Thyroid gland (tissue), 4 donors: ENCODE results near the gene ST3GAL3. TPM values are rescaled to one million over a fixed set of nuclear protein-coding genes. Genes with fewer than 3 reads are reported as not detected.

Source experiments
- DNase-seq, 2 donors: peaks; one replicate each; pipeline ENCODE4 v3.0.0-alpha.2; 2019
- H3K27ac ChIP-seq, 3 donors: fragments of 200-600 bp; sonication (generic); 1 replicate in 2 of 3; 2 replicates in 1 of 3; pipeline ENCODE4 v1.5.1; 2016 to 2019; ENCODE audit warnings: mild to moderate bottlenecking in 1 of 3, moderate library complexity in 1 of 3
- H3K27me3 ChIP-seq: fragments of 200-600 bp; sonication (generic); one replicate; pipeline ENCODE4 v1.5.1; 2019
- H3K36me3 ChIP-seq, 2 donors: fragments of 200-600 bp; sonication (generic); one replicate each; pipeline ENCODE4 v1.5.1; 2016 to 2019
- H3K4me1 ChIP-seq, 2 donors: fragments of 200-600 bp; sonication (generic); one replicate each; pipeline ENCODE4 v1.5.1; 2017 to 2019
- H3K4me3 ChIP-seq, 3 donors: fragments of 200-600 bp; sonication (generic); replicated peaks in 1 of 3; 1 replicate in 2 of 3; 2 replicates in 1 of 3; pipeline ENCODE4 v1.5.1; 2016; ENCODE audit warnings: mild to moderate bottlenecking in 1 of 3
- H3K9me3 ChIP-seq: fragments of 200-600 bp; sonication (generic); one replicate; pipeline ENCODE4 v1.5.1; 2017
- POLR2A ChIP-seq, 2 donors: fragments of 450-650 bp; IDR thresholded peaks; one replicate each; pipeline ENCODE4 v1.6.1; 2017; ENCODE audit warnings: antibody characterized with exemption in 2 of 2, mild to moderate bottlenecking in 2 of 2, moderate library complexity in 1 of 2
- WGBS, 2 donors: methylation state at CpG; one replicate each; pipeline ENCODE4 v1.1.5; 2017; 5-methylcytosine and 5-hydroxymethylcytosine counted together
- intact Hi-C: fragments of 100-400 bp; cut with DNase I; formaldehyde crosslinking; loops from one replicate; pipeline ENCODE4 v1.15.1; 2023
- total RNA-seq, 4 donors: library from RNA; depleted of rRNA; stranded (reverse); fragments of >200 nt; gene quantifications; one replicate each; pipeline ENCODE4 v1.2.3, GENCODE V29; 2016
- TF ChIP-seq, protein P1 (sequence below), 6 experiments: fragments of 200-600 bp in 3 of 6; fragments of 450-650 bp in 3 of 6; sonication (generic) in 3 of 6; IDR thresholded peaks; one replicate each; pipeline ENCODE4 v1.5.1; 2016 to 2019; ENCODE audit warnings: antibody characterized with exemption in 6 of 6, mild to moderate bottlenecking in 2 of 6, inconsistent platforms in 1 of 6, moderate library complexity in 1 of 6

The ST3GAL3 gene
- total RNA-seq, 4 donors from 2014 or later: 12.1 to 17.7 (median 14.3) TPM

- Histone ChIP-seq H3K36me3 (peaks cover 92 to 98% of the 10 kb centered on the region in 2 donors), H3K27ac (no peak overlapping the region), H3K9me3 (no peaks in the 10 kb centered on the region), H3K4me1 (no peaks in the 10 kb centered on the region), H3K27me3 (no peaks in the 10 kb centered on the region), H3K4me3 (no peak overlapping the region)
- intact Hi-C loops: no loop called here
- TF ChIP-seq, protein P1, sequence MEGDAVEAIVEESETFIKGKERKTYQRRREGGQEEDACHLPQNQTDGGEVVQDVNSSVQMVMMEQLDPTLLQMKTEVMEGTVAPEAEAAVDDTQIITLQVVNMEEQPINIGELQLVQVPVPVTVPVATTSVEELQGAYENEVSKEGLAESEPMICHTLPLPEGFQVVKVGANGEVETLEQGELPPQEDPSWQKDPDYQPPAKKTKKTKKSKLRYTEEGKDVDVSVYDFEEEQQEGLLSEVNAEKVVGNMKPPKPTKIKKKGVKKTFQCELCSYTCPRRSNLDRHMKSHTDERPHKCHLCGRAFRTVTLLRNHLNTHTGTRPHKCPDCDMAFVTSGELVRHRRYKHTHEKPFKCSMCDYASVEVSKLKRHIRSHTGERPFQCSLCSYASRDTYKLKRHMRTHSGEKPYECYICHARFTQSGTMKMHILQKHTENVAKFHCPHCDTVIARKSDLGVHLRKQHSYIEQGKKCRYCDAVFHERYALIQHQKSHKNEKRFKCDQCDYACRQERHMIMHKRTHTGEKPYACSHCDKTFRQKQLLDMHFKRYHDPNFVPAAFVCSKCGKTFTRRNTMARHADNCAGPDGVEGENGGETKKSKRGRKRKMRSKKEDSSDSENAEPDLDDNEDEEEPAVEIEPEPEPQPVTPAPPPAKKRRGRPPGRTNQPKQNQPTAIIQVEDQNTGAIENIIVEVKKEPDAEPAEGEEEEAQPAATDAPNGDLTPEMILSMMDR (IDR thresholded peaks at IDR 0.05): no peak
- TF ChIP-seq POLR2A (IDR thresholded peaks at IDR 0.05): no peak
- DNase-seq: no peak
Measured at GRCh38 chr1:43666608-43667007, 40.7 kb upstream of the ST3GAL3 start.

DNA sequence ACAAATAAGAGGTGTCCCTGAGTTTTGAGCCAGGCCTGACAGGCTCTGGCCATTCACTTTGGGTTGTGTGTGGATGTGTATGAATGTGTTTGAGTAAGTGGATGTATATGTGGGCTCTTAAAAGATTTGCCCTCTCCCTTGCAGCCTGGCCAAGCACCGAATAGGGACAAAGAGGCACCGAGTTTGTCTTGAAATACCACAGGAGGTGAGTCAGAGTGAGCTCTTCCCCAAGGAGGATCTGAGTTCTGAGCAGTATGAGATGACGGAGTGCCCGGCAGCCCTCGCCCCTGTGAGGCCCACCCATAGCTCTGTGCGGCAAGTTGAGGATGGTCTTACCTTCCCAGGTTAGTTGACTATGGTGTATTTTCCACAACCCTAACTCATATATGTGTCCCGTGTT, 38.4 kb upstream of the ST3GAL3 start:
- Histone ChIP-seq H3K4me1 (no peaks in the 10 kb centered on the region), H3K9me3 (no peaks in the 10 kb centered on the region), H3K27ac (no peak overlapping the region), H3K36me3 (peaks cover 84 to 90% of the 10 kb centered on the region in 2 donors), H3K4me3 (no peak overlapping the region), H3K27me3 (no peaks in the 10 kb centered on the region)
- TF ChIP-seq, protein P1 (IDR thresholded peaks at IDR 0.05): no peak
- TF ChIP-seq POLR2A (IDR thresholded peaks at IDR 0.05): no peak
- intact Hi-C loops: no loop called here
- no peak for DNase-seq
- WGBS, 2 donors: 92 to 97% methylated on average over 7 of the region's 7 CpGs

DNA sequence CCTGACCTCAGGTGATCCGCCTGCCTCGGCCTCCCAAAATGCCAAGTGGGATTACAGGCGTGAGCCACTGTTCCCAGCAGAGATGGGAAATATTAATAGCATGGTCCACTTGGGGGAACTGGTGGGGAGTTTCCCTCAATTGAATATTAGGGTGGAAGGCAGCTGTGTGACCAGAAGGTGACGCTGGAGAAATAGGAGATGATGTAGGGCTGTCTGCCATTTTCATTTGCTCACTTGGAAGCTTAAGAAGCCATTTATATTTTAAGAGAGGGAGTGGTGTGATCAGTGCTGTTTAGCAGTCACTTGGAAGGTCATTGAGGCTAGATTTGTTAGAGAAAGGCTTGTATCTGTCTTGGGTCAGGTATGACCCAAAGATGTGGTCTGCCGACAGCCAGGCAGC, 37.5 kb upstream of the ST3GAL3 start:
- WGBS, 2 donors: 96 to 98% methylated on average over 5 of the region's 5 CpGs
- no peak overlapping the region for H3K27ac ChIP-seq
- no peaks in the 10 kb centered on the region for H3K9me3 ChIP-seq
- TF ChIP-seq, protein P1 (IDR thresholded peaks at IDR 0.05): no peak
- TF ChIP-seq POLR2A (IDR thresholded peaks at IDR 0.05): no peak
- no peaks in the 10 kb centered on the region for H3K4me1 ChIP-seq
- peaks cover 81 to 88% of the 10 kb centered on the region in 2 donors for H3K36me3 ChIP-seq
- no peak for DNase-seq
- H3K4me3 ChIP-seq: no peak overlapping the region
- no peaks in the 10 kb centered on the region for H3K27me3 ChIP-seq
- intact Hi-C loops: no loop called here

DNA sequence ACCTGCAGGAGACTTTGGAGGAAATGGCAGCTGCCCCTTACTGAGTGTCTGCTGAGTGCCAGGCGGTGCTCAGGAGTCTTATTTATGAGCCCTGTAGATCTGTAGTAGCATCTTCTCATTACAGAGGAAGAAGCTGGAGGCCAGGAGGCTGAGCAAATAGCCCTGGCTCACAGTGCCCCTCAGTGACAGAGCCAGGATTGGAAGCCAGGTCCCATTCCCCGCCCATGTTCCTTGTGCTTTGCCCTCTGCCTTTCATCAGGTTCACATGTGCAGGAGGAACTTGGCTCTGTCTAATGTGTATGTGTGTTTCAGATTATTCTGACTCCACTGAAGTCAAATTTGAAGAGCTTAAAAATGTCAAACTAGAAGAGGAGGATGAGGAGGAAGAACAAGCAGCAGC, 36.1 kb upstream of the ST3GAL3 start:
- H3K4me3 ChIP-seq: no peak overlapping the region
- no peak for DNase-seq
- no peaks in the 10 kb centered on the region for H3K4me1 ChIP-seq
- H3K27me3 ChIP-seq: no peaks in the 10 kb centered on the region
- intact Hi-C loops: no loop called here
- no peaks in the 10 kb centered on the region for H3K9me3 ChIP-seq
- H3K27ac ChIP-seq: no peak overlapping the region
- peaks cover 68 to 83% of the 10 kb centered on the region in 2 donors for H3K36me3 ChIP-seq
- WGBS, 2 donors: 98 to 100% methylated on average over 2 of the region's 2 CpGs
- TF ChIP-seq, protein P1 (IDR thresholded peaks at IDR 0.05): no peak
- TF ChIP-seq POLR2A (IDR thresholded peaks at IDR 0.05): no peak

DNA sequence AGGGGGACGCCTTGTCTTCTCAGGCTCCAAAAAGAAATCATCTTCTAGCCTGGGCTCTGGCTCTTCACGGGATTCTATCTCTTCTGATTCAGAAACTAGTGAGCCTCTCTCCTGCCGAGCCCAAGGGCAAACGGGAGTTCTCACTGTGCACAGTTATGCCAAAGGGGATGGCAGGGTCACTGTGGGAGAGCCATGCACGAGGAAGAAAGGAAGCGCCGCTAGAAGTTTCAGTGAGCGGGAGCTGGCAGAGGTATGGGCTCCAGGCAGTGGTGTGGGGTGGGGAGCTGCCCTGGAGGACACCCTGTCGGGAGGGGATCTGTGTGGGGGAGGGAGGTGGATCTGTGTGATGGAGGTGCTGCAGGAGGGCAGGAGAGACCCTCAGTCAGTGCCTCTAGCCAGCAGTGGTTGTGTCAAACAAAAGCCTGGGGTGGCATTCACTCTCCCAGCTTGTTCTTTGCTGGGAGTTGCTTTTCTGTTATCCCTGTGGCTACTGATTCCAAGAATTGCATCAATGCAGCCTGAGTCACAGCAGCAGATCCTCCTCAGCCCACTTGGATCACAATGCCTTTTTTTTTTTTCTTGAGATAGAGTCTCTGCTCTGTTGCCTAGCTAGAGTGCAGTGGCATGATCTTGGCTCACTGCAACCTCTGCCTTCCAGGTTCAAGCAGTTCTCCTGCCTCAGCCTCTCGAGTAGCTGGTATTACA, 35.6 kb upstream of the ST3GAL3 start:
- Histone ChIP-seq H3K4me1 (no peaks in the 10 kb centered on the region), H3K27me3 (no peaks in the 10 kb centered on the region), H3K27ac (no peak overlapping the region), H3K36me3 (peaks cover 63 to 77% of the 10 kb centered on the region in 2 donors), H3K9me3 (no peaks in the 10 kb centered on the region), H3K4me3 (no peak overlapping the region)
- WGBS, 2 donors: 91 to 94% methylated on average over 10 of the region's 10 CpGs
- DNase-seq: no peak
- TF ChIP-seq, protein P1 (IDR thresholded peaks at IDR 0.05): no peak
- TF ChIP-seq POLR2A (IDR thresholded peaks at IDR 0.05): no peak
- intact Hi-C loops: no loop called here
